ENCODE data around the gene DIAPH3. TPM values are rescaled to one million over a fixed set of nuclear protein-coding genes. Genes with fewer than 3 reads are reported as not detected.

DIAPH3 gene
- total RNA-seq, 2 donors from 2014 or later = 23.6 to 25.7 TPM

- no peak overlapping the region for H3K27ac ChIP-seq (ENCODE audit: low read depth, low read length)
- no peaks in the 10 kb centered on the region for H3K9me3 ChIP-seq (ENCODE audit: control insufficient read depth, low read length)
- no peak overlapping the region for H3K4me3 ChIP-seq (ENCODE audit: low read length)
- Mint-ChIP-seq H3K36me3 (ENCODE audit: low read depth) (peaks cover 14% of the 10 kb centered on the region), H3K27ac (no peak overlapping the region), H3K4me1 (peaks cover 6% of the 10 kb centered on the region), H3K4me3 (no peak overlapping the region), H3K27me3 (ENCODE audit: insufficient read depth) (peaks cover 2% of the 10 kb centered on the region), H3K9me3 (peaks cover 2% of the 10 kb centered on the region)
- H3K9ac ChIP-seq (ENCODE audit: extremely low read depth, low read length, poor library complexity, severe bottlenecking) = no peak overlapping the region
- no peak for DNase-seq
- H3K27me3 ChIP-seq (ENCODE audit: control insufficient read depth, insufficient read depth, low read length, poor library complexity, severe bottlenecking) = no peaks in the 10 kb centered on the region
- H3K4me1 ChIP-seq (ENCODE audit: control insufficient read depth, insufficient read depth, low read length) = no peaks in the 10 kb centered on the region
- H3K36me3 ChIP-seq (ENCODE audit: control insufficient read depth, insufficient read depth, low read length) = peaks cover 83% of the 10 kb centered on the region
- WGBS, 2 experiments (ENCODE audit: insufficient coverage in 1 of 2, insufficient read length in 1 of 2) = 86 to 88% methylated on average over 7 to 8 of the region's 8 CpGs
- no peak for TF ChIP-seq CTCF (conservative IDR thresholded peaks at IDR 0.05)
Measured at GRCh38 chr13:60094385-60095088, 69.2 kb downstream of the DIAPH3 start.

- no peak for DNase-seq
- WGBS, 2 experiments (ENCODE audit: insufficient coverage in 1 of 2, insufficient read length in 1 of 2) = 88 to 96% methylated on average over 2 to 3 of the region's 3 CpGs
- Mint-ChIP-seq H3K4me1 (peaks cover 6% of the 10 kb centered on the region), H3K4me3 (no peak overlapping the region), H3K9me3 (peaks cover 2% of the 10 kb centered on the region), H3K27me3 (ENCODE audit: insufficient read depth) (peaks cover 4% of the 10 kb centered on the region), H3K36me3 (ENCODE audit: low read depth) (peaks cover 16% of the 10 kb centered on the region), H3K27ac (no peak overlapping the region)
- Histone ChIP-seq H3K4me1 (ENCODE audit: control insufficient read depth, insufficient read depth, low read length) (no peaks in the 10 kb centered on the region), H3K27ac (ENCODE audit: low read depth, low read length) (no peak overlapping the region), H3K36me3 (ENCODE audit: control insufficient read depth, insufficient read depth, low read length) (peaks cover 84% of the 10 kb centered on the region), H3K9ac (ENCODE audit: extremely low read depth, low read length, poor library complexity, severe bottlenecking) (no peak overlapping the region), H3K27me3 (ENCODE audit: control insufficient read depth, insufficient read depth, low read length, poor library complexity, severe bottlenecking) (no peaks in the 10 kb centered on the region), H3K4me3 (ENCODE audit: low read length) (no peak overlapping the region), H3K9me3 (ENCODE audit: control insufficient read depth, low read length) (no peaks in the 10 kb centered on the region)
- TF ChIP-seq CTCF (conservative IDR thresholded peaks at IDR 0.05) = no peak
Measured at GRCh38 chr13:60093425-60094019, 70.2 kb downstream of the DIAPH3 start.

GRCh38 chr13:60091573-60091972 is 72.2 kb downstream of the DIAPH3 start:
- DNase-seq = no peak
- peak; percentile 52 for TF ChIP-seq CTCF (conservative IDR thresholded peaks at IDR 0.05)
- Mint-ChIP-seq H3K9me3 (peaks cover 2% of the 10 kb centered on the region), H3K4me3 (no peak overlapping the region), H3K27me3 (ENCODE audit: insufficient read depth) (peaks cover 4% of the 10 kb centered on the region), H3K27ac (no peak overlapping the region), H3K4me1 (peaks cover 6% of the 10 kb centered on the region), H3K36me3 (ENCODE audit: low read depth) (peaks cover 13% of the 10 kb centered on the region)
- Histone ChIP-seq H3K27me3 (ENCODE audit: control insufficient read depth, insufficient read depth, low read length, poor library complexity, severe bottlenecking) (no peaks in the 10 kb centered on the region), H3K4me3 (ENCODE audit: low read length) (no peak overlapping the region), H3K4me1 (ENCODE audit: control insufficient read depth, insufficient read depth, low read length) (no peaks in the 10 kb centered on the region), H3K9me3 (ENCODE audit: control insufficient read depth, low read length) (no peaks in the 10 kb centered on the region), H3K27ac (ENCODE audit: low read depth, low read length) (no peak overlapping the region), H3K36me3 (ENCODE audit: control insufficient read depth, insufficient read depth, low read length) (peaks cover 85% of the 10 kb centered on the region), H3K9ac (ENCODE audit: extremely low read depth, low read length, poor library complexity, severe bottlenecking) (no peak overlapping the region)
- 80 to 89% methylated on average over 1 to 2 of the region's 2 CpGs for WGBS, 2 experiments (ENCODE audit: insufficient coverage in 1 of 2, insufficient read length in 1 of 2)

Measured in endodermal cell (in vitro differentiated cells).